ENCODE measurements around the gene CEP128. TPM values are rescaled to one million over a fixed set of nuclear protein-coding genes. Genes with fewer than 3 reads are reported as not detected.

Gene CEP128
- total RNA-seq, 2 experiments from 2014 or later, result 71.9 to 137 TPM

DNA sequence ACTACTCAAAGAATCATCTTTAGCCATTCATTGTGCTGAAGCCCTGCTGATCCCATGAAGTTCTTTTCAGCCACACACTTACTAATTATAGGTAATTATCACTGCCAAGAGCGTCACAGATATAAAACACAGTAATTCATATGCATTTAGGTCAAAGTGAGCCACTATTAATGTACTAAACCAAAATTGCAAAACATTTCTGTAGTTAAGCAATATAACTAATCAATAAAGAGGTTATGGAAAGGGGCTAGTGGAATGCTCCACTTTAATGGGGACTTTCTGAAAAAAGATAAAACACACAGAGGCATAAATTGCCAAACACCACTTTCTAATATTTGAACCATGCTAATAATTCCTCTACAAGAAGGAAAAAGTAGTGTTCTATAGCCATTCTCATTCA, 6.8 kb upstream of the CEP128 start:
- Histone ChIP-seq H3K4me3 (ENCODE audit: low read depth, low read length, poor library complexity, severe bottlenecking) (no peak overlapping the region), H4K20me1 (ENCODE audit: insufficient read depth, low read length) (no peaks in the 10 kb centered on the region), H3K4me2 (ENCODE audit: low read length) (no peak overlapping the region), H3K27ac (ENCODE audit: low read depth, low read length, poor library complexity, severe bottlenecking) (no peak overlapping the region), H3K9me2 (ENCODE audit: insufficient read depth, low read length) (no peaks in the 10 kb centered on the region), H2AFZ (ENCODE audit: low read length) (no peak overlapping the region), H3K79me2 (ENCODE audit: insufficient read depth, low read depth, low read length) (no peaks in the 10 kb centered on the region), H3K9me3 (ENCODE audit: low read length) (peaks cover 12% of the 10 kb centered on the region; the same call in 1 of the 2 replicates), H3K36me3 (ENCODE audit: insufficient read depth, low read length) (peaks cover 30% of the 10 kb centered on the region; the same call in 1 of the 2 replicates), H3K4me1 (ENCODE audit: insufficient read depth, low read length, poor library complexity, severe bottlenecking) (peaks cover 9% of the 10 kb centered on the region)
- TF ChIP-seq, protein P1, sequence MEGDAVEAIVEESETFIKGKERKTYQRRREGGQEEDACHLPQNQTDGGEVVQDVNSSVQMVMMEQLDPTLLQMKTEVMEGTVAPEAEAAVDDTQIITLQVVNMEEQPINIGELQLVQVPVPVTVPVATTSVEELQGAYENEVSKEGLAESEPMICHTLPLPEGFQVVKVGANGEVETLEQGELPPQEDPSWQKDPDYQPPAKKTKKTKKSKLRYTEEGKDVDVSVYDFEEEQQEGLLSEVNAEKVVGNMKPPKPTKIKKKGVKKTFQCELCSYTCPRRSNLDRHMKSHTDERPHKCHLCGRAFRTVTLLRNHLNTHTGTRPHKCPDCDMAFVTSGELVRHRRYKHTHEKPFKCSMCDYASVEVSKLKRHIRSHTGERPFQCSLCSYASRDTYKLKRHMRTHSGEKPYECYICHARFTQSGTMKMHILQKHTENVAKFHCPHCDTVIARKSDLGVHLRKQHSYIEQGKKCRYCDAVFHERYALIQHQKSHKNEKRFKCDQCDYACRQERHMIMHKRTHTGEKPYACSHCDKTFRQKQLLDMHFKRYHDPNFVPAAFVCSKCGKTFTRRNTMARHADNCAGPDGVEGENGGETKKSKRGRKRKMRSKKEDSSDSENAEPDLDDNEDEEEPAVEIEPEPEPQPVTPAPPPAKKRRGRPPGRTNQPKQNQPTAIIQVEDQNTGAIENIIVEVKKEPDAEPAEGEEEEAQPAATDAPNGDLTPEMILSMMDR (conservative IDR thresholded peaks at IDR 0.05; ENCODE audit: low read length), result no peak
- TF ChIP-seq EZH2phosphoT487 (IDR thresholded peaks at IDR 0.05; ENCODE audit: borderline replicate concordance, low read depth, low read length), result no peak
- intact Hi-C loops (cut with micrococcal nuclease; ENCODE audit: unreplicated experiment), result no loop called here
- no peak for DNase-seq (ENCODE audit: low spot score)
- ChIA-PET POLR2A (interaction anchor here (0.8 to 1.3 kb wide), 4 partner anchors 10 to 273 kb away, joined by 3 to 4 read pairs (median 4); partner anchors contain the start of gene GTF2A1), CTCF (ENCODE audit: unreplicated experiment) (no interaction called here)
- no TSS peak for BruUV-seq (replicated peaks)

DNA sequence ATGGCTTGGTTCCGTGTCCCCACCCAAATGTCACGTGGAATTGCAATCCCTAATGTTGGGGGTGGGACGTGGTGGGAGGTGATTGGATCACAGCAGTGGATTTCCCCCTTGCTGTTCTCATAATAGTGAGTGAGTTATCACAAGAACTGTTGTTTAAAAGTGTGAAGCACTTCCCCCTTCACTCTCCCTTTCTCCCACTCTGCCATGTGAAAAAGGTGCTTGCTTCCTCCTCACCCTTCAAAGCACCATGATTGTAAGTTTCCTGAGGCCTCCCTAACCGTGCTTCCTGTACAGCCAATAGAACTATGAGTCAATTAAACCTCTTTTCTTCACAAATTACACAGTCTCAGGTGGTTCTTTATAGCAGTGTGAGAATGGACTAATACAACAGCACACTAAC, 5.3 kb upstream of the CEP128 start:
- POLR2A ChIA-PET, result interaction anchor here (1.1 kb wide), 1 partner anchor 11 kb away, joined by 3 read pairs; no protein-coding TSS in a partner anchor

DNA sequence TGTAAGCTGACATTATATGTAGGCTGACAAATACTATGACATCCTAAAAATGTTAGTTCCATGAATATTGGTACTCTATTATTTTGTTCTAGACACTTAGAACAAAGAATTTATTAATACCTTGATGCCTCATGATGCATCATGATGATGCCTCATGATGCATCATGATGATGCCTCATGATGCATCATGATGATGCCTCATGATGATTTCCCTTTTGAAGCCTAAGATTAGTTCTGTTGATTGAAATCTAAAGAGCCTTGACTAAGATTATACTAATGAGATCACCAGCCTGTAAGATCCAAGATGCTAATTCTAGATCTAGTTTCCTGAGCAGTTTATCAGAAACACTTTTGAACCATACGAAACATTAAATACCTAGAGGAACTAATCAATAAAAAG, 4.6 kb upstream of the CEP128 start:
- DNase-seq (ENCODE audit: low spot score), result no peak
- peaks cover 20% of the 10 kb centered on the region for H3K4me1 ChIP-seq (ENCODE audit: insufficient read depth, low read length, poor library complexity, severe bottlenecking)
- no peak overlapping the region for H3K4me3 ChIP-seq (ENCODE audit: low read depth, low read length, poor library complexity, severe bottlenecking)
- BruUV-seq (replicated peaks), result no TSS peak
- ChIA-PET CTCF (ENCODE audit: unreplicated experiment) (no interaction called here), POLR2A (interaction anchor here (1.1 kb wide), 1 partner anchor 10 kb away, joined by 3 read pairs; no protein-coding TSS in a partner anchor)
- no peak overlapping the region for H2AFZ ChIP-seq (ENCODE audit: low read length)
- no peak overlapping the region for H3K4me2 ChIP-seq (ENCODE audit: low read length)
- H4K20me1 ChIP-seq (ENCODE audit: insufficient read depth, low read length), result no peaks in the 10 kb centered on the region
- H3K9me3 ChIP-seq (ENCODE audit: low read length), result peaks cover 12% of the 10 kb centered on the region; the same call in 1 of the 2 replicates
- H3K9me2 ChIP-seq (ENCODE audit: insufficient read depth, low read length), result no peaks in the 10 kb centered on the region
- peaks cover 30% of the 10 kb centered on the region; the same call in 1 of the 2 replicates for H3K36me3 ChIP-seq (ENCODE audit: insufficient read depth, low read length)
- intact Hi-C loops (cut with micrococcal nuclease; ENCODE audit: unreplicated experiment), result no loop called here
- H3K79me2 ChIP-seq (ENCODE audit: insufficient read depth, low read depth, low read length), result peaks cover 13% of the 10 kb centered on the region; the same call in 1 of the 2 replicates
- no peak overlapping the region for H3K27ac ChIP-seq (ENCODE audit: low read depth, low read length, poor library complexity, severe bottlenecking)
- TF ChIP-seq, protein P1 (conservative IDR thresholded peaks at IDR 0.05; ENCODE audit: low read length), result no peak
- TF ChIP-seq EZH2phosphoT487 (IDR thresholded peaks at IDR 0.05; ENCODE audit: borderline replicate concordance, low read depth, low read length), result no peak

More for the DNA sequence above, 5.3 kb upstream of the CEP128 start:
- Histone ChIP-seq H3K4me3 (ENCODE audit: low read depth, low read length, poor library complexity, severe bottlenecking) (no peak overlapping the region), H3K9me3 (ENCODE audit: low read length) (peaks cover 12% of the 10 kb centered on the region; the same call in 1 of the 2 replicates), H4K20me1 (ENCODE audit: insufficient read depth, low read length) (no peaks in the 10 kb centered on the region), H2AFZ (ENCODE audit: low read length) (no peak overlapping the region), H3K79me2 (ENCODE audit: insufficient read depth, low read depth, low read length) (peaks cover 11% of the 10 kb centered on the region; the same call in 1 of the 2 replicates), H3K4me2 (ENCODE audit: low read length) (no peak overlapping the region), H3K27ac (ENCODE audit: low read depth, low read length, poor library complexity, severe bottlenecking) (no peak overlapping the region), H3K4me1 (ENCODE audit: insufficient read depth, low read length, poor library complexity, severe bottlenecking) (peaks cover 20% of the 10 kb centered on the region), H3K36me3 (ENCODE audit: insufficient read depth, low read length) (peaks cover 30% of the 10 kb centered on the region; the same call in 1 of the 2 replicates), H3K9me2 (ENCODE audit: insufficient read depth, low read length) (no peaks in the 10 kb centered on the region)
- no peak for DNase-seq (ENCODE audit: low spot score)
- BruUV-seq (replicated peaks), result no TSS peak
- intact Hi-C loops (cut with micrococcal nuclease; ENCODE audit: unreplicated experiment), result no loop called here
- no peak for TF ChIP-seq EZH2phosphoT487 (IDR thresholded peaks at IDR 0.05; ENCODE audit: borderline replicate concordance, low read depth, low read length)
- TF ChIP-seq, protein P1 (conservative IDR thresholded peaks at IDR 0.05; ENCODE audit: low read length), result no peak
- CTCF ChIA-PET (ENCODE audit: unreplicated experiment), result no interaction called here

Measured in OCI-LY7 (cell line).